GM18502 (cell line): ENCODE results near the gene RALGAPA1.
"Not testable (repeated sequence)": the region's sequence is repeated elsewhere in the genome, so short reads cannot be mapped to it uniquely, and the experiment has no call there.

Experiments
- ATAC-seq: cut with Tn5 transposase; IDR thresholded peaks from one replicate; pipeline ENCODE4 v1.9.1; 2021; ENCODE audit warnings: mild to moderate bottlenecking; ENCODE audit not compliant: unreplicated experiment, poor library complexity

RALGAPA1 gene

GRCh38 chr14:35637269-35637668 lies 171.8 kb downstream of the RALGAPA1 start:
- ATAC-seq = no peak

- ATAC-seq = no peak
Observed at GRCh38 chr14:35632676-35633075, 176.4 kb downstream of the RALGAPA1 start.

GRCh38 chr14:35632271-35632670 lies 176.8 kb downstream of the RALGAPA1 start:
- ATAC-seq = no peak

- no peak for ATAC-seq
Observed at GRCh38 chr14:35631071-35631805, 177.9 kb downstream of the RALGAPA1 start.

- ATAC-seq = no peak
Observed at GRCh38 chr14:35628989-35629388, 180.1 kb downstream of the RALGAPA1 start.

- not testable (repeated sequence) for ATAC-seq
Observed at GRCh38 chr14:35626947-35627346, 182.1 kb downstream of the RALGAPA1 start.

GRCh38 chr14:35621996-35622395 lies 187.1 kb downstream of the RALGAPA1 start:
- ATAC-seq = not testable (repeated sequence)

GRCh38 chr14:35619998-35620397 lies 189.1 kb downstream of the RALGAPA1 start:
- ATAC-seq = not testable (repeated sequence)

GRCh38 chr14:35619461-35619860 lies 189.6 kb downstream of the RALGAPA1 start:
- not testable (repeated sequence) for ATAC-seq

GRCh38 chr14:35617500-35617899 lies 191.6 kb downstream of the RALGAPA1 start:
- no peak for ATAC-seq

GRCh38 chr14:35607380-35607779 lies 201.7 kb downstream of the RALGAPA1 start:
- no peak for ATAC-seq

GRCh38 chr14:35600253-35600652 lies 208.8 kb downstream of the RALGAPA1 start:
- ATAC-seq = no peak

GRCh38 chr14:35594616-35595015 lies 214.5 kb downstream of the RALGAPA1 start:
- ATAC-seq = no peak

GRCh38 chr14:35587373-35587772 lies 221.7 kb downstream of the RALGAPA1 start:
- not testable (repeated sequence) for ATAC-seq

GRCh38 chr14:35578639-35579038 lies 230.5 kb downstream of the RALGAPA1 start:
- ATAC-seq = no peak

GRCh38 chr14:35578135-35578534 lies 231.0 kb downstream of the RALGAPA1 start:
- no peak for ATAC-seq

GRCh38 chr14:35576856-35577255 lies 232.2 kb downstream of the RALGAPA1 start:
- ATAC-seq = no peak

GRCh38 chr14:35576260-35576659 lies 232.8 kb downstream of the RALGAPA1 start:
- no peak for ATAC-seq

GRCh38 chr14:35573911-35574310 lies 235.2 kb downstream of the RALGAPA1 start:
- ATAC-seq = no peak

- no peak for ATAC-seq
Observed at GRCh38 chr14:35571598-35571997, 237.5 kb downstream of the RALGAPA1 start.

GRCh38 chr14:35565871-35566464 lies 243.1 kb downstream of the RALGAPA1 start:
- ATAC-seq = no peak

- ATAC-seq = no peak
Observed at GRCh38 chr14:35558680-35559079, 250.4 kb downstream of the RALGAPA1 start.
